Stimulated activated CD4-positive, alpha-beta T cell treated with anti-CD3 and anti-CD28 coated beads, Interleukin-2, amount 100 ng/mL, for 24 hours (primary cell): ENCODE results near the gene COPS8.

Experiments
- DNase-seq, 2 donors: peaks; one replicate each; pipeline ENCODE4 v3.0.0-alpha.2; 2020

Gene COPS8

DNA sequence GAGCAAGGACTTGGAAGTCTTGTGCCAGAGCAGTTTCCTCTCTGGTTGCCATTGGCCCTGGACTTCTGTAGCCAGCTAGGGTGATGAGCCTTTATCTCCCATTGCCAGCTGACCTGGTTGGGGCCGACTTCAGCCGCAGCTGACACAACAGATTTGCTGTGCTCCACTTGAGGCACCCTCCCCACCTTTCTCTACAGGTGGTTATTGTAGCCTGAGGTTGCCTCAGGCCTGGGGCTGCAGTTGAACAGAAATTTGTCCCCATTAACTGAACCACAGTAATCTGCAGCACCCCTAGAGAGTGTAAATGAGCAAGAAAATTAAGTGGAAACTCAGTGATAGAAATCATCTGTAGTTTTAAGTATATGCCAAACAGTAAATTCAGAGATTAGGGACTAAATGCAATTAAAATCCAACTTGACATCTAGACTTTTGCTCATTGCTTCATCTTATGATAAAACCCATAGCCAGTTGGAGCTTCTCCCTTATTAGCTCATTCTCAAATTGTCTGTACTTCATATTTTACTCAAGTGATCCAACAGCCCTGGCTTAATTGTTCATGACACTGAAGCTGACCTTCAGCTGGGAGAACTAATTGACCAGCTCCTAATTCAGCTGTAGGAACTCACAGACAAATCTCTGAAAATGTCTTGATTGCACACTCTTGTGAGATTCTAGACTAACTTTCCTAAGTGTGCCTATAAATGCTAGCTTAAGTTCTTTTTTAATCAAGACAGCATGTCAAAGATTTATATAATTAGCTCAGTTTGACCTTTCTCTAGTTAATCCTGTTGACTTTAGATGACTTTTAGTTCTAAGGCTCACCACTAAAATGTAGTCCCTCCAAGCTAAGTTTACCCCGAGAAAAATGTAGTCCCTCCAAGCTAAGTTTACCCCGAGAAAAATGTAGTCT lies 48.9 kb downstream of the COPS8 start:
- no peak for DNase-seq

DNA sequence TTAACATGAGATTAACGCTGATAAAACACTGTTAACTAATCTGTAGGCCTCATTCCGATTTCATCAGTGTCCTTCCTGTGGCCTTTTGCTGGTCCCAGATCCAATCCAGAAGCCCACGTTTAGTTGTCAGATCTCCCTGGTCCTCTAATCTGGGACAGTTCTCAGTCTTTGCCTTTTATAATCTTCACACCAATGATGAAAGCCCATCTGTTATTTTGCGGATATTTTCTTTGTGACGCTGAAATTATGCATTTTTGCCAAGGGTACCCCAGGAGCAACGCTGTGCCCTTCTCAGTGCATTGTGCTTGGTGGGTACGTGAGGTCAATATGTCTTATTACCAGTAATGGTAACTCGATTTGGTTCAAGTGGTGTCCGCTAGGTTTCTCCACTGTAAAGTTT lies 51.1 kb downstream of the COPS8 start:
- DNase-seq: no peak

DNA sequence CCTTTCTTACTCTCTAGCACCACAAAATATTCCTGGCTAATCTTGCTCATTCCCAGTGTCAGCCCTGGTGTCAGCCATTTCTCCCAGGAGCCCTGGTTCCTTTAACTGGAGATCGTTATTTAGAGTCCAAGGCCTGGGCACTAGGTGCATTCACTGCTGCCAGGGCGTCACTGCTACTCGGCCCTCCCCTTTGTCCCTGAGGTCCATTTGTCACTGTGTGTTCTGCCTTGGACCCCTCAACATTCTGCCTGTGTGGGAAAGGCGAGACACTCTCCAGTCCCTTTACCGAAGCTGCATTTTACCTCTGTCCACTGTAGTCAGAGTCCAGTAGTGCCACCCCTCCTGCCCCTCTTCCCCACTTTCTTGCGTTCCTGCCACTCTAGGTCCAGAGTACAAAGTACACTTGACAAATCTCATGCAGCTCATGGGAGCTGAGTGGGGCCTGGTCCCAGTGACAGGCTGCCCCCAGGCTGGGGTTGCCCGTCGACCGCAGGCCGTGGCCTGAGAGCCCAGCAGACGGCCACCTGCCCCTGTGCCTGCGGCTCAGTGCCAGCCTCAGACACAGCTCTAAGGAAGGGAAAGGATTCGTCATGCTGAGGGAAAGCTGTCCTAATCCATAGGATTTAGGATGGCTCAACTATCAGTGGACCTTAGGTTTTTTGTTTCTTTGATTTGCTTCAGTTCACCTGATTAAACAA lies 52.1 kb downstream of the COPS8 start:
- no peak for DNase-seq

DNA sequence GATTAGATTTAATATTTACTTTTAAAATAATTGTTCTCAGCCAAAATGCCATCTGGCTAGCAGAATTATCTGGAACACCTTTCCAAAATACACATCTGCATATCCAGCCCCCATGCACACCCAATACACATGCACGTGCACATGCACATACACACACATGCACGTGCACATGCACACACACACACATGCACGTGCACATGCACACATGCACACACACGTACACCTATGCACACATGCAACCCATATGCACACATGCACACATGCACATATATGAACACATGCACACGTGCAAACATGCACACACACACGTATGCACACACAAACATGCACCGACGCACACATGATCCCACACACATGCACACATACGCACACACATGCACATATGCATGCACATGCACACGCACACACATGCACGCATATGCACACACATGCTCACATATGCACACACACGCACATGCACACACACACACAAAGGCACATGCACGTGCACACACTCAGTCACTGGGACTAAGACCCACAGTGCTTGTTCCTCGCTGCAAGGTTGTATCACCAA lies 53.5 kb downstream of the COPS8 start:
- DNase-seq: no peak

DNA sequence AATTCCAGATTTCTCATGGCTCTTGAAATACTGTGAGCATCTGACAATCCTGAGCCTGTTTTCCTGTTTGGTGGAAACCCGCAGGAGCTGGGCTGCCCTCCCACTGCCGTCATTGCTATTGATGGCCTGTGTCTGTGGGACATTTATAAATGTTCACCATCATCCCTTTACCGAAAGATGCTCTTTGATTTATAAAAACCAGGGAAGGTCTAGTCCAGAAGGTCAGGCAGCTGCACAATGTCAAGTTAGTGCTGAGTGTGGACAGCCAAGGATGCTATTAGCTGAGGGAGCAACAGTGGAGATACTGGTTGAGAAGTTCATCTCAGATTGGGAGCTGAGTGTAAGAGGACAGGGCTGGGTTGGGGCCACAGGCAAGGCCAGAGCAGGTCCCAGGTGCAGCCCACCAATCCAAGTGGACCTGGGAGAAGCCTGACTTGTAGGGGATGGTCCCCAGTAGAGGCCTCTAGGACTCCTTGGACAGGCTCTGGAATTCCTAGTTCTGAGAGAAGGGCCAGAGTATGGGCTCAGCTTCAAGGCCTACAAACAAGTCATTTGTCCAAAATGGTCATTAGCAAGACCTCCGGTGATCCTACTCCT lies 55.1 kb downstream of the COPS8 start:
- no peak for DNase-seq

DNA sequence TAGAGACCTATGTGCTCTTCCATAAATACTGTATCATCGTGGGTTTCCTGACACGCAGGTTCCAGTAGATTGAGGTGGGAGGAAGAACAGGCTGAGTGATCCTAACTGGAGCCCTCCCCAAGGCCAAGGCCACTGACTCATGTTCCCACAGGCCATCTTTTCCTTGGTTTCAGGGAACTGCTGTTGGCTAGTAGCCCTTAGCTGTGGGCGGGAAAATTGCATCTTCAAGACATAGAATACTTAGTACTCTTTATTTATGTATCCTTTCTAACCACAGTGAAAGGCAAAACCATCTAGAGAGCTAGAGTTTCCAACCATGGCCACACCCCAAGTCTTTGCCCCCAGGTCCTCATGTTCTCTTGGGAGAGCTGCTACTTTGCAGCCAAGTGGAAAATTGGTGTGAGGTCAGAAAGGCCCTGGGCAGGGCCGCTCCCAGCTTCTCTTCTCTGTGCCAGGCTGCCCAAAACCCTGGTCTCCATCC lies 55.9 kb downstream of the COPS8 start:
- no peak for DNase-seq

DNA sequence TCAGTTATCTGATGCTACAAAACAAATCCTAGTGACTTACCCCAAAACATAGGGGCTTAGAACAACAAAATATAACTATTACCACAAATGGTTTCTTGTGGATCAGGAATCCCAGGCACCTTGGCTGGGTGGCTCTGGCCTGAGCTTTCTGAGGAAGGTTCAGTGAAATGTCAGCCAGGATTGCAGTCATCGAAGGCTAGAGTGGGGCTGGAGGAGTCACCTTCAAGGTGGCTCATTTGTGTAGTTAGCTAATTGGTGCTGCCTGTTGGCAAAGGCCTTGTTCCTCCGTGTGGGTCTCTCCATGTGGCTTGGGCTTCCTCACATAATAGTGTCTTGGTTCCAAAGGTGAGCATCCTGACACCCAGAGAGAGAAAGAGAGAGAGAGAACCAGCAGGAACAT lies 57.4 kb downstream of the COPS8 start:
- no peak for DNase-seq

DNA sequence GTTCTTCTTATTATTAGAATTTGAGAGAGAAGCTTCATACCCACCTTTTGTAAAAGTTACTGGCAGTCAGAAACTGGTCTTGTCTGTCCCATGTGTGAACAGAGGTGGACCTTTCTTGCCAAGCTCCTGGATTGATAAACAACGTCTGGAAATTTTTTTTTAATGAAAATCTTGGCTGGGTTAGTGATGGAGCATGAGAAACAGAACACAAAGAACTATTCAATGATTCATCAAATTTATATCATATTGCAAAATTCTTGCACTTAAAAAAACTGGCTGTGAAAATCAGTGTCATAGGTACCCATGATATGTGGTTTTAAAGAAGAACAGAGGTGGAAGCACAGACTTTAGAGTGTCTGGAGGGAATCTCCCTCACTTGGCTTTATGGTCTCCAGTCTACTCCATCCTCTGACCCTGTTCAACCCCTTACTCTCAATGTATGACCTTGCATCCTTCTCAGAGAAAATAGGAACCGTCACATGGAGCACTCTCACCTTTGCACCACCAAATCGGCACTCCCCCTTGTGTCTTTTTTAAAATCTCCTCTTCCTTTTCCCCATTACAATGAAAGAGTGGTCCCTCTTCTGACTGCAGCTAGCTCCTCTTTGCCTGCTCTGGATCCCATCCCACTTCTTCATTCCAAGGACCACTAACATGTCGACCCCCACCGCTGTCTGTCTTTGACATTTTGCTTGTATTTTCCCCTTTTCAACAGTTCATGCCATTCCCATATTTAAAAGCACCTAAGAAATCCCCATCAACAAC lies 58.2 kb downstream of the COPS8 start:
- DNase-seq: no peak

DNA sequence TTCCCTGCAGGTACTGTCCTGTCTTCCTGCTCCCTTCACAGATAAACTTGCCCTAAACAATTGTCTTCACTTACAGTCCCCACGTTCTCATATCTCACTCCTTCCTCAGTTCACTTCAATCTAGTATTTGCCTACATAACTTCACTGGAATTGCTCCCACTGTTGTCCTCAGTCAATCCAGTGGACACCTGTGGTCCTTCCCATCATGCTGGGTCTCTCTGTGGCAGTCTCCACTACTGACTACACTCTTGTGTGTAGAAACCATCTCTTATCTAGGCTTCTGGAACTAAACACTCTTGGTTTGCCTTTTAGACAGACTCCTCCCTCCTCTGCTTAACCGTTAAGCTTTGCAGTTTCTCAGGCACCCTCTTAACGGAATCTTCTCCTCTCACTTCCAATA lies 58.8 kb downstream of the COPS8 start:
- no peak for DNase-seq

DNA sequence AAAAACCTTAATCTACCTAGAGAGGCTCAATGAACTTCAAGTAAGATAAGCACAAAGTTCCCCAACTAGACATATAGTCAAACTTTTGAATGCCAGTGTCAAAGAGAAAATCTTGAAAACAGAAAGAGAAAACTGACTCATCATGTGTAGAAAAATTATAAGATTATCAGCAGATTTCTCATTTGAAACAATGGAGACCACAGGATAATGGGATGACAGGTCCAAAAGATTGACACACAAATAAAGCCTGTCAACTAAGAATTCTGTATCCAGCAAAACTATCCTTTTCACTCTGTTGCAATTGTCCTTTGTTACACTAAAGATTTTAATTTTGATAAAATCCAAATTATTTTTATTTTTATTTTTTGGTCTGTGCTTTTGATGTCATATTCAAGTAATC lies 61.6 kb downstream of the COPS8 start:
- DNase-seq: no peak

DNA sequence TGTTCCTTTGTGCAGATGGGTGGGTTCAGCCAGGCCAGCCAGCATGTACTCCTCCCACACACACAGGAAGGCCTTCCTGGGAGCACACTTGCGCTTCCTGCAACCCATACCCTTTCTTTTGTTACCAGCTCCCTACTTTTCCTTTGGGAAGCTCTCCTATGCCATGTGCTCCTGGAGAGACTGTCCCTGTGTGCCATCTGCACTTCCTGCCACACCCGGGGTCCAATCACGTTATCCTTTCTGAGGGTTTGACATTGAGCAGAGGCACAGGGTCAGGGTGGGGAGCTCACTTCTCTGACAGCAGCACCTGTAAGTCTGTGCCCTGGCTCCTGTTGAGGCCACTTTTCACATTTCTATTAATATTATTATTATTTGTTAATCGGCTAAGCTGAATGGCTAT lies 62.9 kb downstream of the COPS8 start:
- no peak for DNase-seq

DNA sequence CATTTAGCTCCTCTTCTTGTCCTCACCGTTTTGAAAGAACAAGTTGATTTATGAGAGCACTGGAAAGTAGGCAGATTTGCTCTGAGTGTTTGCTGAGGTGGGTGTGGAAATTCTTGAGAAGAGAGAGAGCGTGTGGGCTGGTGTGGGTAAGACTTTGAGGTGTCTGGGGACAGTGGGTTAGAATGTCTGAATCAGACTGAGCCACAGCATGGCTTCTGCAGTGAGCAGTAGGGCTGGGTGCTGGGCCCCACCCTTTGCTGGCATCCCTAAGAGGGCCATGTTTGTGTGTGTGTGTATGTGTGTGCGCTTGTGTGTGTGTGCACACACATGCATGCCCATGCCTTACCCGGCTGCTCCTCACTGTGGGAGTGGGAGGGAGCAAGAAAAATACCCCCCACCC lies 63.7 kb downstream of the COPS8 start:
- DNase-seq: peak; percentile 48 to 56
